K562 (cell line): ENCODE data around the gene TMEM225B. TPM values are rescaled to one million over a fixed set of nuclear protein-coding genes. Genes with fewer than 3 reads are reported as not detected.

ENCODE experiments used
- FOXK2 ChIP-seq, 2 experiments: fragments of 450-650 bp; IDR thresholded peaks in 1 of 2; conservative IDR thresholded peaks in 1 of 2; 2 replicates each; pipeline ENCODE4 v1.6.1; 2016; ENCODE audit warnings: low read depth in 2 of 2, mild to moderate bottlenecking in 1 of 2
- FOXO4 ChIP-seq: fragments of 450-650 bp; formaldehyde crosslinking; IDR thresholded peaks from 2 replicates; pipeline ENCODE4 v1.4.0; 2020; ENCODE audit warnings: mild to moderate bottlenecking, moderate library complexity
- GABPB1 ChIP-seq: sonication (generic); formaldehyde crosslinking; IDR thresholded peaks from 2 replicates; pipeline ENCODE4 v1.8.0; 2022; ENCODE audit warnings: mild to moderate bottlenecking, missing genetic modification reagents
- HDAC1 ChIP-seq, 2 experiments: fragments of 450-650 bp; IDR thresholded peaks; 2 replicates each; pipeline ENCODE4 v1.6.1; 2016 to 2017; ENCODE audit warnings: inconsistent platforms in 1 of 2, mild to moderate bottlenecking in 1 of 2, moderate library complexity in 1 of 2
- RAD21 ChIP-seq, 2 experiments: fragments of 250-450 bp in 1 of 2; fragments of 450-650 bp in 1 of 2; sonication (Bioruptor Pico) in 1 of 2; formaldehyde crosslinking in 1 of 2; IDR thresholded peaks in 1 of 2; conservative IDR thresholded peaks in 1 of 2; 2 replicates each; pipeline versions ENCODE4 v1.4.0 to v1.8.0; 2020 to 2022; ENCODE audit warnings: mild to moderate bottlenecking in 2 of 2, moderate library complexity in 1 of 2
- SIN3B ChIP-seq: fragments of 450-650 bp; IDR thresholded peaks from 2 replicates; pipeline ENCODE4 v1.6.1; 2017; ENCODE audit warnings: low read depth, mild to moderate bottlenecking, moderate library complexity
- ZNF609 ChIP-seq: sonication (generic); formaldehyde crosslinking; IDR thresholded peaks from 2 replicates; pipeline ENCODE4 v1.8.1; 2023; ENCODE audit warnings: missing genetic modification reagents, mild to moderate bottlenecking, borderline replicate concordance
- ZNF830 ChIP-seq: fragments of 250-450 bp; sonication (Bioruptor Pico); IDR thresholded peaks from 2 replicates; pipeline ENCODE4 v1.5.0; 2021; ENCODE audit warnings: mild to moderate bottlenecking
- polyA plus RNA-seq, 8 experiments: library from polyadenylated mRNA; depleted of rRNA in 4 of 8; stranded (reverse) in 5 of 8; unstranded in 3 of 8; fragments of >200 nt; fragmentation: Nextera tagmentation in 2 of 8; fragmentation: Illumina TruSeq in 1 of 8; extraction: Ambion mirVana in 2 of 8; extraction: Trizol in 1 of 8; gene quantifications; 2 replicates each; pipeline versions ENCODE4 v1.2.1 to v1.2.3, GENCODE V29; 2011 to 2014; ENCODE audit warnings: inconsistent platforms in 1 of 8, missing spikeins in 1 of 8
- total RNA-seq, 7 experiments: library from RNA; depleted of rRNA in 6 of 7; stranded (reverse); fragments of >200 nt in 6 of 7; fragmentation: Illumina TruSeq in 2 of 7; extraction: Trizol in 2 of 7; gene quantifications; 2 replicates each; pipeline versions ENCODE4 v1.2.1 to v1.2.3, GENCODE V29; 2011 to 2021; ENCODE audit warnings: low replicate concordance in 1 of 7
- TF ChIP-seq, protein P1 (sequence below): fragments of 250-450 bp; sonication (Bioruptor Pico); IDR thresholded peaks from 2 replicates; pipeline ENCODE4 v1.5.0; 2022; ENCODE audit warnings: mild to moderate bottlenecking
- TF ChIP-seq, protein P2 (sequence below): conservative IDR thresholded peaks from 2 replicates; pipeline ENCODE4 v1.6.1; 2011; ENCODE audit warnings: low read depth, mild to moderate bottlenecking, low read length; ENCODE audit not compliant: control insufficient read depth
- TF ChIP-seq, protein P3 (sequence below), 2 experiments: fragments of 450-650 bp in 1 of 2; IDR thresholded peaks; 2 replicates each; pipeline ENCODE4 v1.6.1; 2011 to 2017; ENCODE audit warnings: low read depth in 2 of 2, antibody characterized with exemption in 1 of 2, borderline replicate concordance in 1 of 2, low read length in 1 of 2, mild to moderate bottlenecking in 1 of 2, mixed read lengths in 1 of 2; ENCODE audit not compliant: control insufficient read depth in 1 of 2

Gene TMEM225B
- total and polyA plus RNA-seq, 9 of the 15 experiments (the other 6 are each of a cell fraction or from before 2014, with no cell fraction given), result 0.08 to 0.73 (median 0.56) TPM

GRCh38 chr7:99616359-99617191, 18.5 kb downstream of the TMEM225B start, which contains the start of gene ZSCAN25 (continued):
- TF ChIP-seq, protein P1, sequence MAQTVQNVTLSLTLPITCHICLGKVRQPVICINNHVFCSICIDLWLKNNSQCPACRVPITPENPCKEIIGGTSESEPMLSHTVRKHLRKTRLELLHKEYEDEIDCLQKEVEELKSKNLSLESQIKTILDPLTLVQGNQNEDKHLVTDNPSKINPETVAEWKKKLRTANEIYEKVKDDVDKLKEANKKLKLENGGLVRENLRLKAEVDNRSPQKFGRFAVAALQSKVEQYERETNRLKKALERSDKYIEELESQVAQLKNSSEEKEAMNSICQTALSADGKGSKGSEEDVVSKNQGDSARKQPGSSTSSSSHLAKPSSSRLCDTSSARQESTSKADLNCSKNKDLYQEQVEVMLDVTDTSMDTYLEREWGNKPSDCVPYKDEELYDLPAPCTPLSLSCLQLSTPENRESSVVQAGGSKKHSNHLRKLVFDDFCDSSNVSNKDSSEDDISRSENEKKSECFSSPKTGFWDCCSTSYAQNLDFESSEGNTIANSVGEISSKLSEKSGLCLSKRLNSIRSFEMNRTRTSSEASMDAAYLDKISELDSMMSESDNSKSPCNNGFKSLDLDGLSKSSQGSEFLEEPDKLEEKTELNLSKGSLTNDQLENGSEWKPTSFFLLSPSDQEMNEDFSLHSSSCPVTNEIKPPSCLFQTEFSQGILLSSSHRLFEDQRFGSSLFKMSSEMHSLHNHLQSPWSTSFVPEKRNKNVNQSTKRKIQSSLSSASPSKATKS, result no peak
- TF ChIP-seq, protein P2, sequence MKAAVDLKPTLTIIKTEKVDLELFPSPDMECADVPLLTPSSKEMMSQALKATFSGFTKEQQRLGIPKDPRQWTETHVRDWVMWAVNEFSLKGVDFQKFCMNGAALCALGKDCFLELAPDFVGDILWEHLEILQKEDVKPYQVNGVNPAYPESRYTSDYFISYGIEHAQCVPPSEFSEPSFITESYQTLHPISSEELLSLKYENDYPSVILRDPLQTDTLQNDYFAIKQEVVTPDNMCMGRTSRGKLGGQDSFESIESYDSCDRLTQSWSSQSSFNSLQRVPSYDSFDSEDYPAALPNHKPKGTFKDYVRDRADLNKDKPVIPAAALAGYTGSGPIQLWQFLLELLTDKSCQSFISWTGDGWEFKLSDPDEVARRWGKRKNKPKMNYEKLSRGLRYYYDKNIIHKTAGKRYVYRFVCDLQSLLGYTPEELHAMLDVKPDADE, result peak; percentile 89
- TF ChIP-seq, protein P3, sequence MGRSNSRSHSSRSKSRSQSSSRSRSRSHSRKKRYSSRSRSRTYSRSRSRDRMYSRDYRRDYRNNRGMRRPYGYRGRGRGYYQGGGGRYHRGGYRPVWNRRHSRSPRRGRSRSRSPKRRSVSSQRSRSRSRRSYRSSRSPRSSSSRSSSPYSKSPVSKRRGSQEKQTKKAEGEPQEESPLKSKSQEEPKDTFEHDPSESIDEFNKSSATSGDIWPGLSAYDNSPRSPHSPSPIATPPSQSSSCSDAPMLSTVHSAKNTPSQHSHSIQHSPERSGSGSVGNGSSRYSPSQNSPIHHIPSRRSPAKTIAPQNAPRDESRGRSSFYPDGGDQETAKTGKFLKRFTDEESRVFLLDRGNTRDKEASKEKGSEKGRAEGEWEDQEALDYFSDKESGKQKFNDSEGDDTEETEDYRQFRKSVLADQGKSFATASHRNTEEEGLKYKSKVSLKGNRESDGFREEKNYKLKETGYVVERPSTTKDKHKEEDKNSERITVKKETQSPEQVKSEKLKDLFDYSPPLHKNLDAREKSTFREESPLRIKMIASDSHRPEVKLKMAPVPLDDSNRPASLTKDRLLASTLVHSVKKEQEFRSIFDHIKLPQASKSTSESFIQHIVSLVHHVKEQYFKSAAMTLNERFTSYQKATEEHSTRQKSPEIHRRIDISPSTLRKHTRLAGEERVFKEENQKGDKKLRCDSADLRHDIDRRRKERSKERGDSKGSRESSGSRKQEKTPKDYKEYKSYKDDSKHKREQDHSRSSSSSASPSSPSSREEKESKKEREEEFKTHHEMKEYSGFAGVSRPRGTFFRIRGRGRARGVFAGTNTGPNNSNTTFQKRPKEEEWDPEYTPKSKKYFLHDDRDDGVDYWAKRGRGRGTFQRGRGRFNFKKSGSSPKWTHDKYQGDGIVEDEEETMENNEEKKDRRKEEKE (IDR thresholded peaks at IDR 0.05; ENCODE audit: borderline replicate concordance in 1 of 2, control insufficient read depth in 1 of 2, low read depth in 2 of 2, low read length in 1 of 2), result peak in 1 of 2 experiments; percentile 95; a peak in 2 of 4 replicates
- no peak for TF ChIP-seq FOXO4 (CRISPR knock-in tag)
- TF ChIP-seq HDAC1 (IDR thresholded peaks at IDR 0.05), result peak; percentile 57 to 86; a peak in 3 of 4 replicates
- TF ChIP-seq FOXK2 (conservative IDR thresholded peaks at IDR 0.05 in 1 of 2, IDR thresholded peaks at IDR 0.05 in 1 of 2; ENCODE audit: low read depth in 2 of 2), result peak; percentile 34 to 49; a peak in 2 of 4 replicates
- TF ChIP-seq ZNF830 (CRISPR knock-in tag), result no peak
- TF ChIP-seq RAD21 (CRISPR knock-in tag; conservative IDR thresholded peaks at IDR 0.05 in 1 of 2, IDR thresholded peaks at IDR 0.05 in 1 of 2), result peak; percentile 48 to 70
- TF ChIP-seq SIN3B, result peak; percentile 94
- peak; percentile 98 for TF ChIP-seq GABPB1
- TF ChIP-seq ZNF609 (CRISPR knock-in tag), result peak; percentile 86; the same call in 1 of the 2 replicates
